Measurements from ENCODE around the gene UBE2J2. TPM values are rescaled to one million over a fixed set of nuclear protein-coding genes. Genes with fewer than 3 reads are reported as not detected.
"Not testable (repeated sequence)": the region's sequence is repeated elsewhere in the genome, so short reads cannot be mapped to it uniquely, and the experiment has no call there.

UBE2J2 gene
- 73.0 and 121 TPM in 2 replicates for total RNA-seq (2014; rRNA removed; shearing (Covaris generic); ENCODE audit: low replicate concordance)

- DNase-seq (ENCODE audit: low read depth): peak; percentile 76
- in situ Hi-C loops (cut with HindIII; ENCODE audit: low pct_unique_long_range_greater_than_20kb, low sequenced_read_pairs): no loop called here
Observed at GRCh38 chr1:1273512-1274298, at the start of gene UBE2J2. Gene UBE2J2 (minus strand): TSS chr1:1273854. CDS start chr1:1267992, 5,862 bp downstream.

- DNase-seq (ENCODE audit: low read depth): no peak
- in situ Hi-C loops (cut with HindIII; ENCODE audit: low pct_unique_long_range_greater_than_20kb, low sequenced_read_pairs): no loop called here
Observed at GRCh38 chr1:1322952-1323351, 49.3 kb upstream of the UBE2J2 start.

GRCh38 chr1:1322418-1322817 is 48.8 kb upstream of the UBE2J2 start:
- in situ Hi-C loops (cut with HindIII; ENCODE audit: low pct_unique_long_range_greater_than_20kb, low sequenced_read_pairs): no loop called here

GRCh38 chr1:1321477-1321876 is 47.8 kb upstream of the UBE2J2 start:
- DNase-seq (ENCODE audit: low read depth): no peak
- in situ Hi-C loops (cut with HindIII; ENCODE audit: low pct_unique_long_range_greater_than_20kb, low sequenced_read_pairs): no loop called here

More at GRCh38 chr1:1322418-1322817, 48.8 kb upstream of the UBE2J2 start:
- no peak for DNase-seq (ENCODE audit: low read depth)

- in situ Hi-C loops (cut with HindIII; ENCODE audit: low pct_unique_long_range_greater_than_20kb, low sequenced_read_pairs): no loop called here
- DNase-seq (ENCODE audit: low read depth): no peak
Observed at GRCh38 chr1:1320666-1321448, 47.2 kb upstream of the UBE2J2 start.

GRCh38 chr1:1319646-1319941 is 45.9 kb upstream of the UBE2J2 start:
- DNase-seq (ENCODE audit: low read depth): no peak
- in situ Hi-C loops (cut with HindIII; ENCODE audit: low pct_unique_long_range_greater_than_20kb, low sequenced_read_pairs): no loop called here

GRCh38 chr1:1318777-1319645 is 45.4 kb upstream of the UBE2J2 start:
- in situ Hi-C loops (cut with HindIII; ENCODE audit: low pct_unique_long_range_greater_than_20kb, low sequenced_read_pairs): no loop called here
- DNase-seq (ENCODE audit: low read depth): no peak

GRCh38 chr1:1318131-1318652 is 44.5 kb upstream of the UBE2J2 start:
- in situ Hi-C loops (cut with HindIII; ENCODE audit: low pct_unique_long_range_greater_than_20kb, low sequenced_read_pairs): no loop called here
- DNase-seq (ENCODE audit: low read depth): peak; percentile 72

GRCh38 chr1:1317420-1317819 is 43.8 kb upstream of the UBE2J2 start:
- DNase-seq (ENCODE audit: low read depth): no peak
- in situ Hi-C loops (cut with HindIII; ENCODE audit: low pct_unique_long_range_greater_than_20kb, low sequenced_read_pairs): no loop called here

GRCh38 chr1:1316199-1316598 is 42.5 kb upstream of the UBE2J2 start:
- in situ Hi-C loops (cut with HindIII; ENCODE audit: low pct_unique_long_range_greater_than_20kb, low sequenced_read_pairs); DNase-seq (ENCODE audit: low read depth): not testable (repeated sequence)

- no peak for DNase-seq (ENCODE audit: low read depth)
- in situ Hi-C loops (cut with HindIII; ENCODE audit: low pct_unique_long_range_greater_than_20kb, low sequenced_read_pairs): no loop called here
Observed at GRCh38 chr1:1315435-1315954, 41.8 kb upstream of the UBE2J2 start.

- DNase-seq (ENCODE audit: low read depth): no peak
- in situ Hi-C loops (cut with HindIII; ENCODE audit: low pct_unique_long_range_greater_than_20kb, low sequenced_read_pairs): no loop called here
Observed at GRCh38 chr1:1314678-1315335, 41.2 kb upstream of the UBE2J2 start.

GRCh38 chr1:1314237-1314586 is 40.6 kb upstream of the UBE2J2 start:
- in situ Hi-C loops (cut with HindIII; ENCODE audit: low pct_unique_long_range_greater_than_20kb, low sequenced_read_pairs): no loop called here
- DNase-seq (ENCODE audit: low read depth): no peak

GRCh38 chr1:1313500-1314236 is 40.0 kb upstream of the UBE2J2 start:
- in situ Hi-C loops (cut with HindIII; ENCODE audit: low pct_unique_long_range_greater_than_20kb, low sequenced_read_pairs): no loop called here
- DNase-seq (ENCODE audit: low read depth): no peak

- DNase-seq (ENCODE audit: low read depth): no peak
- in situ Hi-C loops (cut with HindIII; ENCODE audit: low pct_unique_long_range_greater_than_20kb, low sequenced_read_pairs): no loop called here
Observed at GRCh38 chr1:1312450-1313314, 39.0 kb upstream of the UBE2J2 start.

All from Caki2 (cell line).